Keratinocyte (primary cell): ENCODE measurements around the gene PRKAG2.

Experiments used
- EZH2 ChIP-seq: IDR thresholded peaks from one replicate; pipeline ENCODE4 v1.6.1; 2012; ENCODE audit warnings: inconsistent platforms, mild to moderate bottlenecking, low read length, moderate library complexity
- TF ChIP-seq, protein P1 (sequence below), 3 experiments: IDR thresholded peaks in 1 of 3; conservative IDR thresholded peaks in 1 of 3; optimal IDR thresholded peaks in 1 of 3; 2 replicates in 2 of 3; 3 replicates in 1 of 3; pipeline versions ENCODE3 to v1.5.1; 2011; ENCODE audit warnings: low read length in 3 of 3, mild to moderate bottlenecking in 3 of 3, moderate library complexity in 2 of 3, control low read depth in 1 of 3, inconsistent platforms in 1 of 3; ENCODE audit not compliant: insufficient read depth in 2 of 3; ENCODE audit errors: extremely low read depth in 1 of 3

DNA sequence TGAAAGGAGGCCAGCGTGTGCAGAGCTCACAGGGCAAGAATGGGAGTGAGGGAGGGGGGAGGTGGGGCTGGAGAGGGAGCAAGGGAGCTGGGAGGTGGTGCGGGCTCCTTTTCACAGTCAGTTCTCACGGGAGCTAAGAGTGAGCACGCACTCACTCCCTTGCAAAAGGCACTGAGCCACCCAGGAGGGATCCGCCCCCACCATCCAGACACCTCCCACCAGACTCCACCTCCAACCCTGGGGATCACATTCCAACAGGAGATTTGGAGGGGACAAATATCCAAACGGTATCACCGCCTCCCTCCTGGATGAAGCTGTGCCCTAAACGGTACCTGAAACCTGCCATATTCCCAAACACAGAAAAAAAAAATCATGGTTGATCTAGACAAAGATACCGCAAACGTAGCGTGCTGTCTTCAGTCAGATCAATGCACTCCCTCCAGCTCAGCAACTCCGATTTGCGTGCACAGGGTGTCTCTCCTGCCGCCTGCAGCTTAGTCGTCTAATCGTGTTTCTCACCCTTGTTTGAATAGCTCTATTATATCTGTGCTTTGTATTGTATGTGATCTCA lies 20.3 kb upstream of the PRKAG2 start:
- TF ChIP-seq EZH2, result no peak
- TF ChIP-seq, protein P1, sequence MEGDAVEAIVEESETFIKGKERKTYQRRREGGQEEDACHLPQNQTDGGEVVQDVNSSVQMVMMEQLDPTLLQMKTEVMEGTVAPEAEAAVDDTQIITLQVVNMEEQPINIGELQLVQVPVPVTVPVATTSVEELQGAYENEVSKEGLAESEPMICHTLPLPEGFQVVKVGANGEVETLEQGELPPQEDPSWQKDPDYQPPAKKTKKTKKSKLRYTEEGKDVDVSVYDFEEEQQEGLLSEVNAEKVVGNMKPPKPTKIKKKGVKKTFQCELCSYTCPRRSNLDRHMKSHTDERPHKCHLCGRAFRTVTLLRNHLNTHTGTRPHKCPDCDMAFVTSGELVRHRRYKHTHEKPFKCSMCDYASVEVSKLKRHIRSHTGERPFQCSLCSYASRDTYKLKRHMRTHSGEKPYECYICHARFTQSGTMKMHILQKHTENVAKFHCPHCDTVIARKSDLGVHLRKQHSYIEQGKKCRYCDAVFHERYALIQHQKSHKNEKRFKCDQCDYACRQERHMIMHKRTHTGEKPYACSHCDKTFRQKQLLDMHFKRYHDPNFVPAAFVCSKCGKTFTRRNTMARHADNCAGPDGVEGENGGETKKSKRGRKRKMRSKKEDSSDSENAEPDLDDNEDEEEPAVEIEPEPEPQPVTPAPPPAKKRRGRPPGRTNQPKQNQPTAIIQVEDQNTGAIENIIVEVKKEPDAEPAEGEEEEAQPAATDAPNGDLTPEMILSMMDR (optimal IDR thresholded peaks at IDR 0.05 in 1 of 3, IDR thresholded peaks at IDR 0.05 in 1 of 3, conservative IDR thresholded peaks at IDR 0.05 in 1 of 3; ENCODE audit: extremely low read depth in 1 of 3, insufficient read depth in 2 of 3, low read length in 3 of 3), result peak in 1 of 3 experiments; percentile 19
